Measurements from ENCODE around the gene COL4A2. TPM values are rescaled to one million over a fixed set of nuclear protein-coding genes. Genes with fewer than 3 reads are reported as not detected.
A peak's percentile ranks its signal among the peaks of the same experiment; 100 is the strongest.

COL4A2 gene
- total RNA-seq, 1 donor from 2014 or later: 91.2 TPM

DNA sequence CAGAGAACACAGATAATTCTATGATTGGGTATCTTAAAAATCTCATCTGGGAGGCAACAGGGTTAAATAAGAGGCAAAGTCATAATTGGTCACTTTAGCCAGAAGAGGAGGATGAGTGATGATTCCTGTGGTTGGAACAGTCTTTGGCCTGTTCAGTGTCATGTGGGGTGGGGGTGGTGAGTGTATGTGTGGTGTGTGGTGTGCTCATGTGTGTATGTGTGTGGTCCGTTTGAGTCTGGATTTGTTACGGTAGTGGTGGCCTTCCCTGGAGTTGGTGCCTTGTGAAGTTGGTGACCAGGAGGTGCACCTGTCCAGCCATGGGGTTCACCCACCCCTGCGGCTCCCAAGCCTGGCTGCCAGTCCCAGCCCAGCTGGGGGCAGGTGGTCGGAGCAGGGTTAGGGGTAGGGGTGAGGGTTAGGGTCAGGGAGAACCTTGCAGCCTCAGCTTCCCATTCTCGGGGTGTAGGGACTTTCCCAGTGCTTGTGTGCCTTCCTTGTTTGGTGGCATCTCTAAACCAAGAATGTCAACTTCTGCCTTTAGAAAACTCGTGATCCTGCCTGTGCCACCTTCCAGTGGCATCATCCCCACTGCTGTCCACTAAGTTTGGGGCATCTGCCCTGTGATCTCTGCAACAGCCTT lies 156.9 kb downstream of the COL4A2 start:
- peak; percentile 6 for ATAC-seq (ENCODE audit: poor library complexity)
- DNase-seq: no peak
- intact Hi-C loops (cut with DNase I): no loop called here

- intact Hi-C loops (cut with DNase I): no loop called here
- no peak for ATAC-seq (ENCODE audit: poor library complexity)
- DNase-seq: no peak
Observed at GRCh38 chr13:110464556-110465333, 157.7 kb downstream of the COL4A2 start.

DNA sequence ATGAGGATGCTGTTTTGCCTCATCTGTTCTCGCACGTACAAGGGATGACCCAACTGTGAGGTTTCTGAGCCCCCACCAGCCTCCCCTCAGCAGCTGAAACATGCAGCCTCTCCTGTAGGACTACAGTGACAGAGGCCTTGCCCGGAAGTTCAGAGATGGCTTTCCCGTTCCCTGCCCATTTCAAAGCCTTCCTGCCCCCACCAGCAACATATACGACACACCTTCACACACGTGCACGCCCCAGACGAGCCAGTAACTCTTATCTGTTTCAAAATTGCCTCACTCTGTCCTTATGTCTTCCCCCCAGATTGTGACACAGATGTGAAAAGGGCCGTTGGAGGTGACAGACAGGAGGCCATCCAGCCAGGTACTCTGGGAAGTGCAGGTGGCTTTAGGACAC lies 158.6 kb downstream of the COL4A2 start:
- intact Hi-C loops (cut with DNase I): no loop called here
- DNase-seq (no peak), ATAC-seq (ENCODE audit: poor library complexity) (no peak)

DNA sequence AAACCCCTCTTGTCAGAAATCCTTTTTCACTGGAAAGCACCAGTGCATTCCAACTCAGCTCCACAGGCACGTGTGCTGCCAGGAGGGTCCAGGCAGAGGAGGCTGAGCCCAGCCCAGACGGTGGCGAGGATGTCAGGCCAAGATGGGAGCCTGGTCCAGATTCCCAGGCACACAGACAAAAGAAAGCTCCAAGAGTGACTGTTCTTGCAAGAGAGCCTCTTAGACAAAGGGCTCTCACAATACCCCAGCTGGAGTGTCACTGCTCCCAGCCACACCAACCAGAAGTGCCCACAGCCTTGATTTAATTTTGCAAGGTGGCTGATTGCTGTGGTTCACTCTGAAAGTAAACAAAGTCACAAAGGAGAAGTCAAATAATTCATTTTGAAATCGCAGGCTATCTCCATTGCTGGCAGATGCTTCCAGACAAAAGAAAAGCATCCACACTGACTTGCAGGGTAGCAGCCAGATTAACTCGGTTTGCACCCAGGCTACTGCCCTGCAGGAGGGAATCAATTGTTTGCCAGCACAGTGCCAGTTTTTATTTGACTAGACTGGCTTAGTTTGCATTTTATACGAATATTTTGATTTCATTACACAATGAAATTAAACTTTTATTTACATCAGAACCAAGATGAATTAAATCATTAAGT lies 159.3 kb downstream of the COL4A2 start:
- ATAC-seq (ENCODE audit: poor library complexity): no peak
- intact Hi-C loops (cut with DNase I): no loop called here
- DNase-seq: peak; percentile 17

- DNase-seq (peak; percentile 35), ATAC-seq (ENCODE audit: poor library complexity) (no peak)
- intact Hi-C loops (cut with DNase I): no loop called here
Observed at GRCh38 chr13:110467516-110468110, 160.5 kb downstream of the COL4A2 start.

- DNase-seq: peak; percentile 2
- no peak for ATAC-seq (ENCODE audit: poor library complexity)
- intact Hi-C loops (cut with DNase I): no loop called here
Observed at GRCh38 chr13:110468986-110469495, 162.0 kb downstream of the COL4A2 start.

DNA sequence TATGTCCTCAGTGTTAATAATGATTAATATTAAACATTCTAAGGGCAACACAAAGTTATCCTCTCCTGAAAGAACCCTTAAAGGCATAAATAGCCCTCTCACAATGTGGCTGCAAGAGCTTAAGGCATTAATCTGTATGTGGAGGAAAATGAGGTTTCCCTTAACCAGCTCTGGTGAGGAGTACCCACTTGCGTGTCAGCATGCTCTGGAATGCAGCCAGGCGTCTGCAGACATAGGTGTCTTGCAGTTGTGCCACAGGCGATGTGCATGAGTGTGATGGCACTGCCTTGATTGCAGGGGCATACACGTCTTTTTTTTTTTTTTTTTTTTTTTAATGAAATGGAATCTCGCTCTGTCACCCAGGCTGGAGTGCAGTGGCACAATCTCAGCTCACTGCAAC lies 162.5 kb downstream of the COL4A2 start:
- intact Hi-C loops (cut with DNase I): no loop called here
- ATAC-seq (ENCODE audit: poor library complexity) (no peak), DNase-seq (peak; percentile 37)

- DNase-seq: peak; percentile 32
- ATAC-seq (ENCODE audit: poor library complexity): no peak
- intact Hi-C loops (cut with DNase I): no loop called here
Observed at GRCh38 chr13:110470272-110471009, 163.4 kb downstream of the COL4A2 start.

DNA sequence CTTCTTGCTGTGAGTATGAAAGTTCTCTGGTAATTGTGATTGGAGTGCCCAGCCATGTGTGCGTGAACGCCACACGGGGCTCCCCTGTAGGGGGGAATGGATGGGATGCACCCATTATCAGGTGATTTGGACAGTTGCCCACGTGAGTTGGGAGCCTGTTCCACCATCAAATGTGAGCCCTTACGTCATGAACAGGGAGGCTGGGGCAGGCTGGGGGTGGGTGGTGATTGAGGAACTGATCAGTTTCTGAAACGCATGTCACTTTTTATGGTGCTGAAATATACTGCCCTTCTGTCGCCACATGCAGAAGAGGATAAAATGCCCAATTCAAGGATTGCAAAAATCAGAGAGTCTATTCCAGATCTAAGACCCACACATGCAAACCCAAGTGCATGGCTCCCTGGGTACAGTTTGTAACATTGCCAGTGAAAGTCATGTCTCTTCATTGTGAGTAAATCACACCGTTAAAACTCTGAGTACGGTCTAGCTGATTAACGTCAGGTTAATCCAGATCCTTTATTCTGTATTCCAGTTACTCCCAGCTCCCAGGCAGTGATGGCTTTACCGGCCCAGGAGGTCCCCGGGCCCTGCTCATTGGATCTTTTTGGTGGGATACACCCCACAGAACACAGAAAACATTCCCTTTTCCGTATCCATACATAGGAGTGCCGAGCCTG lies 164.2 kb downstream of the COL4A2 start:
- intact Hi-C loops (cut with DNase I): no loop called here
- ATAC-seq (ENCODE audit: poor library complexity): no peak
- peak; percentile 44 for DNase-seq

- peak; percentile 71 for ATAC-seq (ENCODE audit: poor library complexity)
- peak; percentile 60 for DNase-seq
- intact Hi-C loops (cut with DNase I): no loop called here
Observed at GRCh38 chr13:110471833-110472162, 164.7 kb downstream of the COL4A2 start.

- peak; percentile 29 for DNase-seq
- intact Hi-C loops (cut with DNase I): no loop called here
- ATAC-seq (ENCODE audit: poor library complexity): no peak
Observed at GRCh38 chr13:110472904-110473563, 165.9 kb downstream of the COL4A2 start.

- intact Hi-C loops (cut with DNase I): no loop called here
- DNase-seq (no peak), ATAC-seq (ENCODE audit: poor library complexity) (no peak)
Observed at GRCh38 chr13:110474713-110475112, 167.6 kb downstream of the COL4A2 start.

- no peak for ATAC-seq (ENCODE audit: poor library complexity)
- no peak for DNase-seq
- intact Hi-C loops (cut with DNase I): no loop called here
Observed at GRCh38 chr13:110475117-110475516, 168.0 kb downstream of the COL4A2 start.

DNA sequence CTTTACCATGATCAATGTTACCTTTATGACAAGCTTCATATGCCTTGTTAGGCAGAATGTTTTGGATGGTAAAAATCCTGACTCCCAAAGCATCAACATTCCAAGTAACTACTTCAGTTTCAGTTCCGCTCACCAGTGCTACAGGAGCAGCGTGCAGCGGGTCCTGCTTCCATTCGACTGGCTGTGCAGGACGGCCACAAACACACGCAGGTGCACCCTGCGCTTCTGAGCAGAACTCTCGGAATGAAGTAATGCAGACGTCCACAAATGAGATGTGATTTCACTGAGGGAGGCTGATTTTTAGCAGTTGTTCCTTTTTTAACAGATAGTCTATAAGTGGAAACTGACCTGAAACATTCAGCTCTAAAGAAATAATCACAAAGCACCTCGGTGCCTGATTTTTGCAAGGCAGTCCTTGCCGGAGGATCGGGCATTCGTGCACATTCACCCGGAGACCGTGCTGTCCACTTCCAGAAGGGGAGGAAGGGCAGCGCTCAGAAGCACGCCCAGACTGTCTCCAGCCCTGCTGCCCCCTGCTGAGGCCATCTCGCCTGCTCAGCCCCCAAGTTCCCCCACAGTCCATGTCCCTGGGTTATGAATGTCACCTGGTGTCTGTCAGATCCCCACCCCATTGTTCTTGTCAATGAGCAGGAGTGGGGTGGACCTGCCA lies 168.6 kb downstream of the COL4A2 start:
- DNase-seq: no peak
- intact Hi-C loops (cut with DNase I): no loop called here
- no peak for ATAC-seq (ENCODE audit: poor library complexity)

DNA sequence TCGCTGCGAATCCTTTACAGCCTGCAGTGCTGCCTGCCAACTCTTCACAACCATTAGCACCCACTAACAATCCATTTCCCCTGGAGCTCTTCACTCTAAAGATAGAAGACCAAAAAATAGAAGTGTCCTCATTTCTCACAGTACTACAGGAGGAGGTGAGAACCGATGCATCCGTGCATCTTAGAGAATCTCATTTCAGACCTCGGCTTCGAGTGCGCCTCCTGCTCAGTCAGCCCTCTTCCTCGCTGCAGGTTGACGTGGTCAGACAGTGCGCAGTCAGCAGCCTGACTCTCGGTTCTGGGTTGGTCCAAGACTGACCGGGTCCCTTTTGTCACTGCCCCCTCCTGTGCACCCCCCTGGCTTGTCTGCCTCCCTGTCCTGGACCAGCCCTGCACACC lies 169.1 kb downstream of the COL4A2 start:
- intact Hi-C loops (cut with DNase I): no loop called here
- DNase-seq (no peak), ATAC-seq (ENCODE audit: poor library complexity) (no peak)

DNA sequence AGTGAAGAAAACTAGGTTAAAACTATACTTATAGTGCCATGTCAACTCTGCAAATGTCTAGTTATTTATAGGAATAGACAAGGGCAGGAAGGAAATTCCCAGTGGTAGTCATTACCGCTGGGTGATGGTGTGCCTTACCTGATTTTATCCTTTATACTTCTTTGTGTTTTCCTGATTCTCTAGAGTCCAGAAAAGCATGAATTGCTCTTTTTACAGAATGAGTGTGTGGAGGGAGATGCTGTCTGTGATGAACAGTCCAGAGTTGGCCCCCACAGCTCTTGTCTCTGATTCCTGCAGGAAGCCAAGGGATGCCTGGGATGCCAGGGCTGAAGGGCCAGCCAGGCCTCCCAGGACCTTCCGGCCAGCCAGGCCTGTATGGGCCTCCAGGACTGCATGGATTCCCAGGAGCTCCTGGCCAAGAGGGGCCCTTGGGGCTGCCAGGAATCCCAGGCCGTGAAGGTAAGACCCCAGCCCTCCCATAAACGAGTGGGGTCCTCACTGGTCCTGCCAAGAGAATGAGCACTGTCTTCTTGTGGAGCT lies 170.7 kb downstream of the COL4A2 start:
- intact Hi-C loops (cut with DNase I): no loop called here
- DNase-seq (no peak), ATAC-seq (ENCODE audit: poor library complexity) (no peak)

Data from Right ventricle myocardium superior (tissue), 1 donor.